Measurements from ENCODE around the gene ALKBH2.

- TF ChIP-seq CTCF (IDR thresholded peaks at IDR 0.05; ENCODE audit: low read depth, low read length, poor library complexity, severe bottlenecking) (no peak), EZH2phosphoT487 (IDR thresholded peaks at IDR 0.05; ENCODE audit: borderline replicate concordance, low read length) (no peak)
These were observed 4.3 kb upstream of the ALKBH2 start, which contains the start of gene UNG for GRCh38 chr12:109097435-109098182.
